Stimulated activated CD4-positive, alpha-beta T cell treated with anti-CD3 and anti-CD28 coated beads, Interleukin-12 subunit alpha, Interleukin-12 subunit beta, amount 100 ng/mL, for 4 hours (primary cell): Measurements from ENCODE around the gene GDF7.

Experiments used
- DNase-seq: peaks from one replicate; pipeline ENCODE4 v3.0.0-alpha.2; 2020

Gene GDF7

GRCh38 chr2:20675701-20676352, 8.9 kb downstream of the GDF7 start:
- DNase-seq: no peak

- no peak for DNase-seq
These were observed 9.6 kb downstream of the GDF7 start for GRCh38 chr2:20676353-20677215.

DNA sequence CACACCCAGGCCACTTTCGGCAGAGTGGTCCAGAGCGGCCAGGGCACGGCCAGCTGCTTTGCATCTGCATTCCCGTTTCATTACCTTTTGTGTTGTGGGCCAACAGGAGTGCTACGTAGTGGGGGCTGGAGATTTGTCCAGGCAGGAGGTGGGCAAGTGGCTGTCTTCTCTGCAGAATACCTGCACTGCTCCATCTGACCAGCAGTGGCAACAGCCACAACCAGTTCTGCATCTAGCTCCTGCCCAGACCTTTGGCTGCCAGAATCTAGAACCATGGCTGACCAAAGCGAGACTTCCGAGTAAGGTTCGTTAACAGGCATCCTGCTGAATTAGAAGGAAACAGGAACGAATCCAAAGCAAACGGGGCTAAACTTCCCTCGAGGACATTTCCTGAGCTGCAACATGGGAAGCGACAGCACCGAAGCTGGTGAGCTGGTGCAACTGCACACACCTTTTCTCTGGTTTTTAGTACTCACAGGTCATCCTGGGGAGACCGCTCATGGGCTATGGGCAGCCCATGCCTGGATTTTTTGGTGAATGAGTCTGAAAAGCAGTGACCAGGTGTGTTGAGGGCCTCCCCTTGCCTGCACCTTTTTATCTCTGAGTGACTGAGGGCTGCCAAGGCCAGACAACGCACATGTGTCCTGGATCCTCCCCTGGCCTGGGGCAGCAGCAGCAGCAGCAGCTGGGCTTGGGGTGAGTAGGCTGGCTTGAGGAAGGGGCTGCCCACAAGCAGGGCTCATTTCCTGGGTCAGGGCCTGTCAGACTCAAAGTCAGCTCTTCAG, 10.5 kb downstream of the GDF7 start:
- no peak for DNase-seq

DNA sequence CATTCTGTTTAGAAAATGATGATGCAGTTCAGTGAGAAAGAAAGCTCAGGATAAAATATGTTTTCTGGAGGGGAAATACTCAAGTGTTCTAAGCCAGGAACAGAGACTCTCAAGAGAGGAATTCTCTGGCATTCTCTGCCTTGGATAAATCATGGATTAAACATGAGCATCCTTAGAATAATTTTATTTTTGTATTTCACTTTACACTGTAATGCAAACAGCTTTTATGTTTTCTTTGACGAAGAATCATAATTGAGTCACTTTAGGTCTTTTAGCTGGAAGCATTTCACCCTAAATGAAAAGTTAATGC, 11.1 kb downstream of the GDF7 start:
- no peak for DNase-seq

GRCh38 chr2:20678780-20679179, 11.8 kb downstream of the GDF7 start:
- DNase-seq: no peak

GRCh38 chr2:20680744-20681375, 13.9 kb downstream of the GDF7 start:
- no peak for DNase-seq

- no peak for DNase-seq
These were observed 15.4 kb downstream of the GDF7 start for GRCh38 chr2:20682167-20682920.

DNA sequence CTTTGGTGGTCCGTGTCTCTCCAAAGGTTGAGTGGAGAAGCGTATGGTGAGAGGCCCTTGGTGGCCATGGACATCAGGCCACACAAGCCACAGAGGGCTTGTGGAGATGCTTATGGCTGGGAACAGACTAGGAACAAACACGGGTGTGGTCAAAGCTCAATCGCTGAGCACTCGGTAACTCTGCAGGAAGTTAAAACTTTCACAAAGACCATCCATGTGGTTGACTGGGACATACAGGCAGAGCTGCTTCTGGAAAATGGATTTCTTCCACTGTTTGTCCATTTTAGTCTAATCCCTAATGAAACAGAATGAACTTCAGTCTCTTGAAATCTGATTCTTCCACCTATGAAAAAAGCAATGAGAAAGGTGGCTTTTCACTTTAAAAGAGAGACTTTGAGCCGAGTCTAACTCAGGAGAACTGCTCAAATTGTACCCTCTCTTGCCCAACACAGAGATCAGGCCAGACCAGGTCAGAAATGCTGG, 17.7 kb downstream of the GDF7 start:
- no peak for DNase-seq

DNA sequence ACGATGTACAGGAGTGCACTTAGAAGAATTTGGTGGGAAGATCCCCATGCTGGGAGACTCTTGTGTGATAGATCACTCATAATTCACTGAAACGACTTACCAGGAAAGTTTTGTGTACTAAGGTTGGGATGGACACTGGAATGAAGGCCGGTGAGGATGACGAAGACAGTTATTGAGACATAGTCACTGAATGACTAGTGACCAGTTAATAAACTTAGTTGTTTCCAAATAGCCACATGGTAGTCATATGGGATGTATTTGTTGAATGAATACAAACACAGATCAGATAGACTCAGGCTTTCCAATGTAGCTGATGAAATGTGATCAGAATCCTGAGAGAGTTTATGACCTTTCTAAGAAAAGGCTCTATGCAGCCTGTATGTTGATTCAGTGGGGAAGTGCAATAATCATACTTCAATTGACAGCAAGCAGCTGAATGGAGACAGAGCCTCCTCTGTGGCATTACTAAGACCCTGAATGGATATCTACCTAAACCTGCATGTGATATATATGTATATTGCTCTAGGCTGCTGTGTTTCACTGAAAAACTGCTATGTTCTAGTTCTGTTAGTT, 20.4 kb downstream of the GDF7 start:
- no peak for DNase-seq

- DNase-seq: no peak
These were observed 22.7 kb downstream of the GDF7 start for GRCh38 chr2:20689428-20690264.

GRCh38 chr2:20691076-20691734, 24.3 kb downstream of the GDF7 start:
- DNase-seq: no peak

DNA sequence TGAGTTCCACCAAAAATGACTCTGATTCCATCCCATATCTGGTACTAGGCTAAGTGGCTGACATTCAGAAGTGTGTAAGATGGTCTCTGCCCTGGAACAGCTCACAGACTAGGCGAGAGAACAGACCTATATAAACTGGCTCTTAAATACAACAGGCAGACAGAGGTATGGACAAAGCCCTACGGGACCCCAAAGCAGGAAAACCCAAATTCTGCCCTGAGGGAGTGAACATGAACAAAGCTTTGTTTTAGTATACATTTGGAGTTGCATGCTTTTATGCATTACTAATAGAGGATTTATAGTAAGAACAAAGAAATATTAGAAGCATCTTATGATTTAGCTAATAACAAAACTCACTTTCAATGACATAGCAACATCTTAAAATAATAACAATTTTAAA, 25.1 kb downstream of the GDF7 start:
- DNase-seq: no peak

GRCh38 chr2:20693317-20693716, 26.4 kb downstream of the GDF7 start:
- no peak for DNase-seq

GRCh38 chr2:20696366-20696765, 29.4 kb downstream of the GDF7 start:
- no peak for DNase-seq

GRCh38 chr2:20697322-20697934, 30.5 kb downstream of the GDF7 start:
- DNase-seq: no peak

GRCh38 chr2:20698916-20699613, 32.1 kb downstream of the GDF7 start:
- DNase-seq: no peak

DNA sequence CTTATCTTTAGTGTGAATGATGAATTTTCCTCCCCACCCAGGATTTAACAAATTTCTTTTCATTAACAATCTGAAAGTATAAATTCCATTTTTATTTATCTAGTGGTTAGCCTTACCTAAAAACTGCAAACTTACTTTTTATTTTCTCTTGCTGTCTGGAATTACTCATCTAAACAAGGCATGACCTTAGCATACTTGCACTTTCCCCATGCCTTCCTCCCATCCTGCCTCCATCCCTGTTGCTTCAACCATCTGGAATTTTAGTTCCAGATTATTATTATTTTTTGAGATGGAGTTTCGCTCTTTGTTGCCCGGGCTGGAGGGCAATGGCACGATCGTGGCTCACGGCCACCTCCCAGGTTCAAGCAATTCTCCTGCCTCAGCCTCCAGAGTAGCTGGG, 35.6 kb downstream of the GDF7 start:
- no peak for DNase-seq

DNA sequence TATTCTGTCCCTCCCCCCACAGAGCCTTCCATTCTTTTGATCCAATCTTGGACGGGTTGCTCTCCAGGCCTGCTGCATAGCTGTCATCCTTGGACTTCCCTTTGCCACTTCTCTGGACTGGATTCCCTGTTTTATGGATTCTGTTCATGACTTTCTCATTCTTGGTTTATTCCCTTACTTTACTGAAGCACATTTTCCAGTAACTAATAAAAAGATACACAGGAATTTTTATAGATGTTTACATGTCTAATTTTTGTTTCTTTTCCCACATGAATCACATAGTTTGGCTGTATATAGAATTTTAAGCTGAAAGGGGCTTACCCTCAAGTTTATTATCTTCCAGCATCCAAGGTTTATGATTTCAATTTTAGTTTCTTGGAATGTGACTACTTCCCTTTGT, 37.9 kb downstream of the GDF7 start:
- DNase-seq: no peak

- no peak for DNase-seq
These were observed 39.3 kb downstream of the GDF7 start for GRCh38 chr2:20706217-20706616.
